HepG2 (cell line): ENCODE measurements around the gene GFPT2. TPM values are rescaled to one million over a fixed set of nuclear protein-coding genes. Genes with fewer than 3 reads are reported as not detected.

ENCODE experiments used
- ATAC-seq: fragments of 200-7000 bp; cut with Tn5 transposase; 3 replicates; pipeline ENCODE4 v1.9.1; 2020; ENCODE audit warnings: mild to moderate bottlenecking, moderate library complexity
- BruUV-seq: library from RNA; stranded (reverse); fragments of 400-500 nt; replicated peaks from 2 replicates; lab custom pipeline; 2021; lab: Mats Ljungman, UMichigan
- CTCF ChIA-PET: fragments of 300-600 bp; formaldehyde crosslinking; extraction: SDS; loops from one replicate; lab custom pipeline; 2021; ENCODE audit warnings: low total read pairs, inconsistent platforms, low intra/inter-chr PET ratio; lab: Yijun Ruan, JAX
- POLR2A ChIA-PET: fragments of 350-600 bp; sonication (Branson Sonifier 250); formaldehyde crosslinking; loops from one replicate; lab custom pipeline; 2020; ENCODE audit warnings: antibody characterized with exemption, inconsistent platforms; lab: Yijun Ruan, JAX
- DNase-seq: peaks from one replicate; pipeline ENCODE4 v3.0.0-alpha.2; 2015; ENCODE audit warnings: low spot score
- FAIRE-seq: peaks from 3 replicates; lab custom pipeline; 2011; peaks lifted over from hg19 to GRCh38; lab: Jason Lieb, UNC
- H2AFZ ChIP-seq: one replicate; pipeline ENCODE4 v1.6.1; 2011; ENCODE audit warnings: low read length, inconsistent platforms
- H3K27ac ChIP-seq: fragments of 300-600 bp; 3 replicates; pipeline ENCODE4 v1.8.0; 2011; ENCODE audit warnings: mixed run types, mild to moderate bottlenecking, mixed read lengths, low read length, inconsistent platforms; ENCODE audit not compliant: insufficient read depth; ENCODE audit errors: extremely low read length
- H3K27me3 ChIP-seq, 2 experiments: fragments of 200-600 bp in 1 of 2; 2 replicates in 1 of 2; 3 replicates in 1 of 2; pipeline versions ENCODE4 v1.6.0 to v1.8.0; 2011; ENCODE audit warnings: low read length in 2 of 2, mild to moderate bottlenecking in 2 of 2, moderate library complexity in 2 of 2, inconsistent platforms in 1 of 2; ENCODE audit not compliant: insufficient read depth in 2 of 2, control insufficient read depth in 1 of 2
- H3K36me3 ChIP-seq, 2 experiments: fragments of 200-600 bp in 1 of 2; replicated peaks in 1 of 2; 2 replicates in 1 of 2; 3 replicates in 1 of 2; pipeline versions ENCODE4 v1.5.1 to v1.8.0; 2011; ENCODE audit warnings: low read length in 2 of 2, inconsistent platforms in 1 of 2; ENCODE audit not compliant: insufficient read depth in 2 of 2, control insufficient read depth in 1 of 2
- H3K4me1 ChIP-seq: 2 replicates; pipeline ENCODE4 v1.5.1; 2012; ENCODE audit warnings: low read length, inconsistent platforms; ENCODE audit not compliant: insufficient read depth
- H3K4me2 ChIP-seq: 2 replicates; pipeline ENCODE4 v1.6.0; 2011; ENCODE audit warnings: low read depth, low read length, inconsistent platforms
- H3K4me3 ChIP-seq, 3 experiments: fragments of 200-600 bp in 1 of 3; sonication (generic), shearing (Covaris generic) in 1 of 3; replicated peaks in 1 of 3; 2 replicates each; pipeline ENCODE4 v1.5.1; 2011 to 2016; ENCODE audit warnings: low read length in 3 of 3, inconsistent platforms in 2 of 3, low read depth in 2 of 3, mild to moderate bottlenecking in 2 of 3, control low read depth in 1 of 3, mixed read lengths in 1 of 3; ENCODE audit not compliant: insufficient read depth in 1 of 3
- H3K79me2 ChIP-seq: one replicate; pipeline ENCODE4 v1.6.1; 2011; ENCODE audit warnings: low read length, inconsistent platforms; ENCODE audit not compliant: insufficient read depth
- H3K9ac ChIP-seq: 2 replicates; pipeline ENCODE4 v1.6.0; 2011; ENCODE audit warnings: mild to moderate bottlenecking, low read depth, low read length, inconsistent platforms; ENCODE audit not compliant: insufficient read depth
- H3K9me3 ChIP-seq: 2 replicates; pipeline ENCODE4 v1.5.1; 2012; ENCODE audit warnings: mild to moderate bottlenecking, low read length
- H4K20me1 ChIP-seq: 2 replicates; pipeline ENCODE4 v1.6.0; 2011; ENCODE audit warnings: inconsistent platforms, mild to moderate bottlenecking, low read length, moderate library complexity; ENCODE audit not compliant: insufficient read depth
- CREB1 ChIP-seq, 2 experiments: fragments of 450-650 bp in 1 of 2; IDR thresholded peaks; 2 replicates each; pipeline ENCODE4 v1.6.1; 2016 to 2017; ENCODE audit warnings: control low read depth in 1 of 2, mild to moderate bottlenecking in 1 of 2, missing compliant biosample characterization in 1 of 2, missing genetic modification characterization in 1 of 2
- DR1 ChIP-seq: sonication (generic); formaldehyde crosslinking; IDR thresholded peaks from 2 replicates; pipeline ENCODE4 v1.8.0; 2021; ENCODE audit warnings: mild to moderate bottlenecking, missing genetic modification reagents, inconsistent platforms
- FOXA3 ChIP-seq: IDR thresholded peaks from 2 replicates; pipeline ENCODE4 v1.6.1; 2016; ENCODE audit warnings: missing genetic modification reagents, missing compliant biosample characterization
- PHF8 ChIP-seq: sonication (generic); formaldehyde crosslinking; IDR thresholded peaks from 2 replicates; pipeline ENCODE4 v1.5.0; 2020; ENCODE audit warnings: missing genetic modification reagents
- RARG ChIP-seq: sonication (generic); formaldehyde crosslinking; IDR thresholded peaks from 2 replicates; pipeline ENCODE4 v1.4.0; 2020; ENCODE audit warnings: low read depth, mild to moderate bottlenecking, missing genetic modification reagents
- SOX6 ChIP-seq, 2 experiments: fragments of 450-650 bp in 1 of 2; sonication (generic) in 1 of 2; formaldehyde crosslinking in 1 of 2; IDR thresholded peaks; 2 replicates each; pipeline versions ENCODE4 v1.4.0 to v1.6.1; 2017 to 2020; ENCODE audit warnings: antibody characterized with exemption in 1 of 2, mild to moderate bottlenecking in 1 of 2, missing genetic modification reagents in 1 of 2
- TFDP2 ChIP-seq: sonication (generic); formaldehyde crosslinking; IDR thresholded peaks from 2 replicates; pipeline ENCODE4 v1.4.0; 2020; ENCODE audit warnings: missing genetic modification reagents
- ZNF142 ChIP-seq: sonication (generic); formaldehyde crosslinking; IDR thresholded peaks from 2 replicates; pipeline ENCODE4 v1.4.0; 2020; ENCODE audit warnings: missing genetic modification reagents
- ZNF296 ChIP-seq: sonication (generic); formaldehyde crosslinking; conservative IDR thresholded peaks from 2 replicates; pipeline ENCODE4 v1.5.0; 2020; ENCODE audit warnings: mild to moderate bottlenecking, missing genetic modification reagents
- ZNF350 ChIP-seq: sonication (generic); formaldehyde crosslinking; IDR thresholded peaks from 2 replicates; pipeline ENCODE4 v1.4.0; 2020; ENCODE audit warnings: mild to moderate bottlenecking, low read depth, missing genetic modification reagents, borderline replicate concordance
- WGBS: methylation state at CpG from one replicate; pipeline ENCODE4 v1.1.6; 2017; ENCODE audit warnings: low lambda C conversion rate; 5-methylcytosine and 5-hydroxymethylcytosine counted together
- in situ Hi-C: cut with HindIII; loops from 2 replicates; pipeline ENCODE4 v1.10.0; 2017; ENCODE audit warnings: low pct_unique_long_range_greater_than_20kb; ENCODE audit not compliant: extremely low pct_ligation_motif_present
- intact Hi-C: fragments of 100-400 bp; cut with micrococcal nuclease; formaldehyde crosslinking; loops from one replicate; pipeline ENCODE4 v1.10.0; 2022; ENCODE audit not compliant: unreplicated experiment
- polyA plus RNA-seq, 8 experiments: library from polyadenylated mRNA; depleted of rRNA in 3 of 8; stranded (reverse) in 7 of 8; unstranded in 1 of 8; fragments of >200 nt; fragmentation: Illumina TruSeq in 4 of 8; extraction: Trizol in 4 of 8; gene quantifications; 2 replicates each; pipeline versions ENCODE4 v1.2.1 to v1.2.3, GENCODE V29; 2011 to 2016; ENCODE audit warnings: low read depth in 4 of 8, missing spikeins in 1 of 8, mixed read lengths in 1 of 8; ENCODE audit not compliant: insufficient read depth in 1 of 8
- total RNA-seq, 5 experiments: library from RNA; depleted of rRNA; stranded (reverse); fragments of >200 nt; fragmentation: Illumina TruSeq; extraction: Trizol; gene quantifications; 2 replicates each; pipeline ENCODE4 v1.2.3, GENCODE V29; 2016; ENCODE audit warnings: low read depth in 1 of 5

Gene GFPT2
- total and polyA plus RNA-seq, 2 of the 13 experiments (the other 11 are each of a cell fraction or from before 2014, with no cell fraction given), result 0.18 TPM

GRCh38 chr5:180399401-180400215, 46.5 kb upstream of the GFPT2 start:
- H3K36me3 ChIP-seq, result no peaks in the 10 kb centered on the region
- no peak overlapping the region for H3K4me3 ChIP-seq
- ATAC-seq, result no peak
- H3K27ac ChIP-seq, result no peak overlapping the region
- CTCF ChIA-PET, result no interaction called here
- no peaks in the 10 kb centered on the region for H3K79me2 ChIP-seq
- H3K9ac ChIP-seq, result no peak overlapping the region
- no peaks in the 10 kb centered on the region for H4K20me1 ChIP-seq
- FAIRE-seq, result no peak
- POLR2A ChIA-PET, result no interaction called here
- no peak overlapping the region for H2AFZ ChIP-seq
- BruUV-seq, result no TSS peak
- WGBS, result 38% methylated on average over 19 of the region's 20 CpGs
- no peaks in the 10 kb centered on the region for H3K9me3 ChIP-seq
- in situ Hi-C loops (no loop called here), intact Hi-C loops (no loop called here)
- no peak overlapping the region for H3K4me2 ChIP-seq
- no peak for TF ChIP-seq RARG (CRISPR knock-in tag)
- 0 out of 2 replicates have a peak, but pooled peaks have one; percentile 22 for TF ChIP-seq CREB1 (IDR thresholded peaks at IDR 0.05)
- TF ChIP-seq CREB1 (CRISPR knock-in tag; IDR thresholded peaks at IDR 0.05), result no peak
- TF ChIP-seq SOX6 (IDR thresholded peaks at IDR 0.05), result no peak
- TF ChIP-seq SOX6 (CRISPR knock-in tag; IDR thresholded peaks at IDR 0.05), result no peak
- no peak for TF ChIP-seq ZNF350 (CRISPR knock-in tag)
- H3K4me1 ChIP-seq, result no peaks in the 10 kb centered on the region
- H3K27me3 ChIP-seq, result peaks cover 6 to 41% of the 10 kb centered on the region in 2 experiments; a peak in 4 of 5 replicates
- no peak for DNase-seq

- POLR2A ChIA-PET, result no interaction called here
- TF ChIP-seq ZNF142 (CRISPR knock-in tag) (no peak), TFDP2 (no peak), PHF8 (CRISPR knock-in tag) (no peak), DR1 (no peak), ZNF296 (CRISPR knock-in tag) (no peak), FOXA3 (no peak)
These were observed 43.8 kb upstream of the GFPT2 start for GRCh38 chr5:180396926-180397325.

More at GRCh38 chr5:180396926-180397325, 43.8 kb upstream of the GFPT2 start:
- no TSS peak for BruUV-seq
- WGBS, result 61% methylated on average over 9 of the region's 12 CpGs
- FAIRE-seq (no peak), DNase-seq (no peak), ATAC-seq (no peak)
- H3K4me3 ChIP-seq, result no peak overlapping the region
- no peak overlapping the region for H3K27ac ChIP-seq
- no peak overlapping the region for H2AFZ ChIP-seq
- no peaks in the 10 kb centered on the region for H3K9me3 ChIP-seq
- H3K9ac ChIP-seq, result no peak overlapping the region
- peaks cover 4 to 46% of the 10 kb centered on the region in 2 experiments; a peak in 4 of 5 replicates for H3K27me3 ChIP-seq
- in situ Hi-C loops (no loop called here), intact Hi-C loops (no loop called here)
- no peaks in the 10 kb centered on the region for H3K79me2 ChIP-seq
- H4K20me1 ChIP-seq, result no peaks in the 10 kb centered on the region
- CTCF ChIA-PET, result no interaction called here
- no peak overlapping the region for H3K4me2 ChIP-seq
- H3K36me3 ChIP-seq, result no peaks in the 10 kb centered on the region
- no peaks in the 10 kb centered on the region for H3K4me1 ChIP-seq
